Measurements from ENCODE around the gene HIF1A.

The HIF1A gene

DNA sequence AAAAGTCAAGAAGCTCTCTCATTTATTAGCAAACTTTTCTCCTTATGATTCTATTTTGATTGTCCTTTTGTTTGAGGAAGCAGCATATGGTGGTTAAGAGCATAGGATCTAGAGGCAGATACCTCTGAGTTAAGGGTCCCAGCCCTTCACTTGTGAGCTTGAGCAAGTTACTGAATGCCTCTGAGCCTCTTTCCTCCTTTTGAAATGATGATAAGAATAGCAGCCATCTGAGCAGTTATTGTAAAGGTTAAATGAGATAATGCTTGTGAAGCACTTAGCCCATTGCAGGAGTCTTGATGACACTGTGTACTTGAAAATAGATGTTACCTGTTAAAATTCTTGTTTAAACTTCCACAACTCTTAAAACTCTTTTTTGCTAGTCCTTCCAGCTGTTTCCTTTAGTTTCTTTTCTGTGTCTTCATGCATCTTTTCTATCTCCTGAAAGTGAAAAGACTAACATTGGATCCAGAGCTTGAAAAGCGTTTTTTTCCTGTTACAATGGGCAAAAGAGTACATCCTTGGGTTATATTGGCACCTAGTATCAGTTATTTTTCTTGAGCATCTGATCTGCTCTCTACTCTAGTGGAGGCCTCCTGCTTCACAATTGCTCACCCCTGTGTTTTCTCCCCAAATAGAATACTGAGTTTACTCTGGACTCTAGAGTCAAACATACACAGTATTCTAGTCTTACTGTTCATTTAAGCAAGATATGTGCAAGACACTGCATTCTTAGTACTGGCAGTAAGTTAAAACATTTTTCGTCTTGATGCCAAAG lies 3.1 kb downstream of the HIF1A start:
- no peak for DNase-seq (ENCODE audit: low read depth)
- in situ Hi-C loops (cut with HindIII; ENCODE audit: low sequenced_read_pairs), result no loop called here
- TF ChIP-seq, protein P1, sequence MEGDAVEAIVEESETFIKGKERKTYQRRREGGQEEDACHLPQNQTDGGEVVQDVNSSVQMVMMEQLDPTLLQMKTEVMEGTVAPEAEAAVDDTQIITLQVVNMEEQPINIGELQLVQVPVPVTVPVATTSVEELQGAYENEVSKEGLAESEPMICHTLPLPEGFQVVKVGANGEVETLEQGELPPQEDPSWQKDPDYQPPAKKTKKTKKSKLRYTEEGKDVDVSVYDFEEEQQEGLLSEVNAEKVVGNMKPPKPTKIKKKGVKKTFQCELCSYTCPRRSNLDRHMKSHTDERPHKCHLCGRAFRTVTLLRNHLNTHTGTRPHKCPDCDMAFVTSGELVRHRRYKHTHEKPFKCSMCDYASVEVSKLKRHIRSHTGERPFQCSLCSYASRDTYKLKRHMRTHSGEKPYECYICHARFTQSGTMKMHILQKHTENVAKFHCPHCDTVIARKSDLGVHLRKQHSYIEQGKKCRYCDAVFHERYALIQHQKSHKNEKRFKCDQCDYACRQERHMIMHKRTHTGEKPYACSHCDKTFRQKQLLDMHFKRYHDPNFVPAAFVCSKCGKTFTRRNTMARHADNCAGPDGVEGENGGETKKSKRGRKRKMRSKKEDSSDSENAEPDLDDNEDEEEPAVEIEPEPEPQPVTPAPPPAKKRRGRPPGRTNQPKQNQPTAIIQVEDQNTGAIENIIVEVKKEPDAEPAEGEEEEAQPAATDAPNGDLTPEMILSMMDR (IDR thresholded peaks at IDR 0.05; ENCODE audit: low read depth, low read length, missing control alignments), result no peak
- peak overlapping the region; percentile 82 for H3K4me3 ChIP-seq (ENCODE audit: low read depth, low read length)

DNA sequence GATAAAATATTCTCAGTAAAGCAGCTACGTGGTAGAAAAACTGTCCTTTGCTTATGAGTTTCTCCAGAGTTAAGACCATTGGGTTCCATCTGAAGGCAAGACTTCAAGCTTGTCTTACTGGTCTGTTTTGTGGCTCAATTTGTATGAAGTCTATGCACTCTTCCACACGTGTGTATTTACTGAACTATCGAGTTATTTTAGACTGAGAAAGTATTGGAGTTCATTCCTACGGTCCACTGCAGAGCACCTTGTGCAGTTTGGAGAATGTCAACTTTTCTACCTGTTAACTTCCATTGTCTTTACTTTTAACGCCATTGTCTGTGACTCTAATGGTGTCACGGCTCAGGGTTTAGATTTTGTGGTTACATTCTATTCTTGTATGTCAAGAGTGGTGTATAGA lies 3.7 kb downstream of the HIF1A start:
- in situ Hi-C loops (cut with HindIII; ENCODE audit: low sequenced_read_pairs), result no loop called here
- H3K4me3 ChIP-seq (ENCODE audit: low read depth, low read length), result peak overlapping the region; percentile 82
- DNase-seq (ENCODE audit: low read depth), result no peak
- TF ChIP-seq, protein P1 (IDR thresholded peaks at IDR 0.05; ENCODE audit: low read depth, low read length, missing control alignments), result no peak

DNA sequence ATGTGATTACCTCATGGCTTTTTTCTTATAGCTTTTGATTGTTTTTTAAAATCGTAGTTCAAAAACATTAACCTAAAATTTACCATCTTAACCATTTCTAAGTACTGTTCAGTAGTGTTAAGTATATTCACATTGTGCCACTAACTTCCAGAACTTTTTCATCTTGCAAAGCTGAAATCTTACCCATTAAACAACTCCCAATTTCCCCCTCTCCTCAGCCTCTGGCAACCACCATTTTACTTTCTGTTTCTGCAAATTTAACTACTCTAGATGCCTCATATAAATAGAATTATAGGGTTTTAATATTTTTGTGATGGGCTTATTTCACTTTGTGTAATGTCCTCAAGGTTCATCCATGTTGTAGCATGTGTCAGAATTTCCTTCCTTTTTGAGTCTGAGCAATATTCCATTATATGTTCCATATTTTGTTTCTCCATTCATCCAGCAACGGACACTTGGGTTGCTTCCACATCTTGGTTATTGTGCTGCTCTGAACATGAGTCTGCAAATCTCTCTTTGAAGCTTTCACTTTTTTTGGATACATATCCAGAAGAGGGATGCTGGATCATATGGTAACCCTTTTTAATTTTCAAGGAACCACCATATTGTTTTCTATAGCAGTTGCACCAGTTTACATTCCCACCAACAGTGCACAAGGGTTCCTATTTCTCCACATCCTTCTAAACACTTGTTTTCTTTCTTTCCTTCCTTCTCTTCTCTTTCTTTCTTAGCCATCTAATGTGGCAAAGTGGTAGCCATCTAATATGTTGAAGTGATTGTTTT lies 5.0 kb downstream of the HIF1A start:
- TF ChIP-seq, protein P1 (IDR thresholded peaks at IDR 0.05; ENCODE audit: low read depth, low read length, missing control alignments), result no peak
- in situ Hi-C loops (cut with HindIII; ENCODE audit: low sequenced_read_pairs), result no loop called here
- no peak for DNase-seq (ENCODE audit: low read depth)
- H3K4me3 ChIP-seq (ENCODE audit: low read depth, low read length), result peak overlapping the region; percentile 82

DNA sequence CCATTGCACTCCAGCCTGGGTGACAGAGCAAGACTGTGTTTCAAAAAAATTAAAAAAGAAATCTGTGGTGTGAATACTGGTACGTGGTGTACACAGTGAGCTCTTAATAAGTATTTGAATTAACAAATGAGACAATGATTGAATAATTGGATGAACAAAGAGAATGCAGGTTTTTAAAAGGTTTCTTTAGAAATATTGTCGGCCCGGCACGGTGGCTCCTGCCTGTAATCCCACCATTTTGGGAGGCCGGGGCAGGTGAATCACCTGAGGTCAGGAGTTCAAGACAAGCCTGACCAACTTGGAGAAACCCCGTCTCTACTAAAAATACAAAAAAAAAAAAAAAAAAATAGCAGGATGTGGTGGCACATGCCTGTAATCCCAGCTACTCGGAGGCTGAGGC lies 6.6 kb downstream of the HIF1A start:
- TF ChIP-seq, protein P1 (IDR thresholded peaks at IDR 0.05; ENCODE audit: low read depth, low read length, missing control alignments), result no peak
- no peak for DNase-seq (ENCODE audit: low read depth)
- in situ Hi-C loops (cut with HindIII; ENCODE audit: low sequenced_read_pairs), result no loop called here
- no peak overlapping the region for H3K4me3 ChIP-seq (ENCODE audit: low read depth, low read length)

DNA sequence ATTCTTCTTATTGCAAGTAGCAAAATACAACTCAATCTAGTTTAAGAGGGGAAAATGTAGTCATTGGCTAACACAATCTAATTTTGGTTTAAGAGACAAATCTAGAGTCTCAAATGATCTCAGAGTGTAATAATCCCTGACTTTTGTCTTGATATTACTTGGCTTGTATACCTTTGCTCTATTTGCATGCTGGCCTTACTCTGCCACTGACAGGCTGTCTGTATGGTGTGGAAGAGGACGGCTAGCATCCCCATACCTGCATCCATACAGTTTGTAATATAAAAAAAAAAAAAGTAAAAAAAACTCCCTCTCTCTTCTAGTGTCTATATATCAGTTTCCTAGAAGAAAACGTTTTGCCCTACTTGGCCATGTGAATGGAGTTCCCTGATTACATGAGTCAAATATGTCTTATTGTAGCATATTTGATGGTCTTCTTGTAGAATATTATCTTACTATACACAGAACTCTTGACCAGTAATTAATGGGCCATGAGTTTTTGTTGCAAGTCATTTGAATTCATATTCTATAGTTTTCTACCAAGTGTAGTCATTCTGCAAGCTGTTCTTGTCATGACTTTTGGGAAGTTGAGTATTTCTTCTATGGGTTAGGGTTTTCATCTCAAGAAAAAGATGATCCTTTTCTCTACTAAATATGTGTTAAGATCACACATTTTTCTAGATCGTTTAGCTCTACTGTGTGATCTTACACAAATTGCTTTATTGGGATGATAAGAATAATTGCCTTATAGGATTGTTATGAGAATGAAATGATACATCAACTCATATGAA lies 8.2 kb downstream of the HIF1A start:
- TF ChIP-seq, protein P1 (IDR thresholded peaks at IDR 0.05; ENCODE audit: low read depth, low read length, missing control alignments), result no peak
- in situ Hi-C loops (cut with HindIII; ENCODE audit: low sequenced_read_pairs), result no loop called here
- DNase-seq (ENCODE audit: low read depth), result no peak
- no peak overlapping the region for H3K4me3 ChIP-seq (ENCODE audit: low read depth, low read length)

DNA sequence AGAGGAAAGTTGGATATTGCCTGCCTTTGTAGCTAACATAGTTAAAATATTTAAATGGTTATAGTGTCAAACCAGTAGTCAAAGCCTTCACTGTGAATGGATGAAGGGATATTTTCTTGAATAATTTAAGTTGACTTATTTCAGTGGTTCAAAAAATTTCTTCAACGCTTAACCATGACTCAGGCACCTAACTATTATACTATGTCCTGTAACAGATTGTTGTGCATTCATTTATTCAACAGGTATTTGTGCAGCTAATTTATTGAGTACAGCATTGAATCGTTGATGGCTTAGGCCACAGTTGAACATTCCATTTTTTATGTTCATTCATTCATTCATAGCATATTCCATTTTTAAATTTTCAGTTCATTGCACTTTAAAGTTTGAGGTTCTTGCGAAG lies 9.2 kb downstream of the HIF1A start:
- DNase-seq (ENCODE audit: low read depth), result no peak
- in situ Hi-C loops (cut with HindIII; ENCODE audit: low sequenced_read_pairs), result no loop called here
- H3K4me3 ChIP-seq (ENCODE audit: low read depth, low read length), result no peak overlapping the region
- TF ChIP-seq, protein P1 (IDR thresholded peaks at IDR 0.05; ENCODE audit: low read depth, low read length, missing control alignments), result no peak
